Vagina (tissue), 2 donors: Measurements from ENCODE around the gene ANXA6.

Experiments
- POLR2A ChIP-seq, 2 donors: fragments of 450-650 bp; IDR thresholded peaks; one replicate each; pipeline ENCODE4 v1.6.1; 2017; ENCODE audit warnings: antibody characterized with exemption in 2 of 2, mild to moderate bottlenecking in 2 of 2, moderate library complexity in 2 of 2
- TF ChIP-seq, protein P1 (sequence below), 3 experiments: fragments of 450-650 bp in 2 of 3; fragments of 200-600 bp in 1 of 3; sonication (generic) in 1 of 3; IDR thresholded peaks; one replicate each; pipeline ENCODE4 v1.5.1; 2017 to 2019; ENCODE audit warnings: antibody characterized with exemption in 3 of 3, mild to moderate bottlenecking in 2 of 3, moderate library complexity in 2 of 3

- TF ChIP-seq, protein P1, sequence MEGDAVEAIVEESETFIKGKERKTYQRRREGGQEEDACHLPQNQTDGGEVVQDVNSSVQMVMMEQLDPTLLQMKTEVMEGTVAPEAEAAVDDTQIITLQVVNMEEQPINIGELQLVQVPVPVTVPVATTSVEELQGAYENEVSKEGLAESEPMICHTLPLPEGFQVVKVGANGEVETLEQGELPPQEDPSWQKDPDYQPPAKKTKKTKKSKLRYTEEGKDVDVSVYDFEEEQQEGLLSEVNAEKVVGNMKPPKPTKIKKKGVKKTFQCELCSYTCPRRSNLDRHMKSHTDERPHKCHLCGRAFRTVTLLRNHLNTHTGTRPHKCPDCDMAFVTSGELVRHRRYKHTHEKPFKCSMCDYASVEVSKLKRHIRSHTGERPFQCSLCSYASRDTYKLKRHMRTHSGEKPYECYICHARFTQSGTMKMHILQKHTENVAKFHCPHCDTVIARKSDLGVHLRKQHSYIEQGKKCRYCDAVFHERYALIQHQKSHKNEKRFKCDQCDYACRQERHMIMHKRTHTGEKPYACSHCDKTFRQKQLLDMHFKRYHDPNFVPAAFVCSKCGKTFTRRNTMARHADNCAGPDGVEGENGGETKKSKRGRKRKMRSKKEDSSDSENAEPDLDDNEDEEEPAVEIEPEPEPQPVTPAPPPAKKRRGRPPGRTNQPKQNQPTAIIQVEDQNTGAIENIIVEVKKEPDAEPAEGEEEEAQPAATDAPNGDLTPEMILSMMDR (IDR thresholded peaks at IDR 0.05): no peak
- no peak for TF ChIP-seq POLR2A (IDR thresholded peaks at IDR 0.05)
These were observed 80.2 kb downstream of the ANXA6 start for GRCh38 chr5:151077419-151077818.
